Body of pancreas (tissue), 4 donors: Measurements from ENCODE around the gene SPOCK1. TPM values are rescaled to one million over a fixed set of nuclear protein-coding genes. Genes with fewer than 3 reads are reported as not detected.
"Not testable (repeated sequence)": the region's sequence is repeated elsewhere in the genome, so short reads cannot be mapped to it uniquely, and the experiment has no call there.

Experiments used
- ATAC-seq: fragments of 150-250 bp; one replicate; pipeline ENCODE4 v1.9.1; 2016
- DNase-seq, 4 donors: peaks; one replicate each; pipeline ENCODE4 v3.0.0-alpha.2; 2019
- H3K27ac ChIP-seq, 4 donors: fragments of 200-600 bp; sonication (generic); 1 replicate in 3 of 4; 2 replicates in 1 of 4; pipeline versions ENCODE4 v1.5.1 to v1.6.1; 2016 to 2019; ENCODE audit warnings: mild to moderate bottlenecking in 1 of 4, mixed read lengths in 1 of 4, moderate library complexity in 1 of 4
- H3K27me3 ChIP-seq, 2 donors: fragments of 200-600 bp; sonication (generic); one replicate each; pipeline ENCODE4 v1.6.0; 2016; ENCODE audit warnings: mild to moderate bottlenecking in 1 of 2
- H3K36me3 ChIP-seq, 2 donors: fragments of 200-600 bp; sonication (generic); replicated peaks in 1 of 2; 2 replicates each; pipeline ENCODE4 v1.5.1; 2016; ENCODE audit warnings: low read depth in 2 of 2; ENCODE audit not compliant: insufficient read depth in 1 of 2
- H3K4me1 ChIP-seq: fragments of 200-600 bp; sonication (generic); one replicate; pipeline ENCODE4 v1.6.0; 2016
- H3K4me3 ChIP-seq, 2 donors: fragments of 200-600 bp; sonication (generic); 1 replicate in 1 of 2; 2 replicates in 1 of 2; pipeline ENCODE4 v1.5.1; 2016 to 2019
- H3K9me3 ChIP-seq, 3 donors: fragments of 200-600 bp; sonication (generic); 1 replicate in 2 of 3; 2 replicates in 1 of 3; pipeline ENCODE4 v1.5.1; 2016
- POLR2A ChIP-seq, 3 donors: fragments of 450-650 bp; IDR thresholded peaks; one replicate each; pipeline ENCODE4 v1.6.1; 2016; ENCODE audit warnings: antibody characterized with exemption in 3 of 3, mild to moderate bottlenecking in 2 of 3
- WGBS, 2 donors: methylation state at CpG; one replicate each; pipeline ENCODE4 v1.1.5; 2017; 5-methylcytosine and 5-hydroxymethylcytosine counted together
- intact Hi-C: fragments of 100-400 bp; cut with DNase I; formaldehyde crosslinking; loops from one replicate; pipeline ENCODE4 v1.15.1; 2023
- total RNA-seq, 2 donors: library from RNA; depleted of rRNA; stranded (reverse); fragments of >200 nt; gene quantifications; one replicate each; pipeline ENCODE4 v1.1.0, GENCODE V29; 2016
- TF ChIP-seq, protein P1 (sequence below), 7 experiments: fragments of 450-650 bp in 4 of 7; fragments of 200-600 bp in 3 of 7; sonication (generic) in 3 of 7; IDR thresholded peaks; one replicate each; pipeline ENCODE4 v1.5.1; 2016 to 2019; ENCODE audit warnings: antibody characterized with exemption in 7 of 7

SPOCK1 gene
- total RNA-seq = 10 to 100 TPM; 22.4 to 30.6 TPM

- Histone ChIP-seq H3K4me3 (peak within 1 kb of the TSS in 1 of 2 donors; percentile 6), H3K4me1 (peaks cover 10% of the 10 kb centered on the region), H3K36me3 (no peaks in the 10 kb centered on the region), H3K27ac (no peak within 1 kb of the TSS), H3K27me3 (peaks cover 0 to 10% of the 10 kb centered on the region in 2 donors), H3K9me3 (no peaks in the 10 kb centered on the region)
- intact Hi-C loops = no loop called here
- peak; percentile 92 for ATAC-seq
- WGBS, 2 donors = 1 to 3% methylated on average over 39 to 48 of the region's 78 CpGs
- peak; percentile 72 to 85 (median 77) for DNase-seq
- no peak for TF ChIP-seq POLR2A (IDR thresholded peaks at IDR 0.05)
- TF ChIP-seq, protein P1, sequence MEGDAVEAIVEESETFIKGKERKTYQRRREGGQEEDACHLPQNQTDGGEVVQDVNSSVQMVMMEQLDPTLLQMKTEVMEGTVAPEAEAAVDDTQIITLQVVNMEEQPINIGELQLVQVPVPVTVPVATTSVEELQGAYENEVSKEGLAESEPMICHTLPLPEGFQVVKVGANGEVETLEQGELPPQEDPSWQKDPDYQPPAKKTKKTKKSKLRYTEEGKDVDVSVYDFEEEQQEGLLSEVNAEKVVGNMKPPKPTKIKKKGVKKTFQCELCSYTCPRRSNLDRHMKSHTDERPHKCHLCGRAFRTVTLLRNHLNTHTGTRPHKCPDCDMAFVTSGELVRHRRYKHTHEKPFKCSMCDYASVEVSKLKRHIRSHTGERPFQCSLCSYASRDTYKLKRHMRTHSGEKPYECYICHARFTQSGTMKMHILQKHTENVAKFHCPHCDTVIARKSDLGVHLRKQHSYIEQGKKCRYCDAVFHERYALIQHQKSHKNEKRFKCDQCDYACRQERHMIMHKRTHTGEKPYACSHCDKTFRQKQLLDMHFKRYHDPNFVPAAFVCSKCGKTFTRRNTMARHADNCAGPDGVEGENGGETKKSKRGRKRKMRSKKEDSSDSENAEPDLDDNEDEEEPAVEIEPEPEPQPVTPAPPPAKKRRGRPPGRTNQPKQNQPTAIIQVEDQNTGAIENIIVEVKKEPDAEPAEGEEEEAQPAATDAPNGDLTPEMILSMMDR (IDR thresholded peaks at IDR 0.05) = peak; percentile 48 to 96 (median 77)
Measured at GRCh38 chr5:137498736-137499505, at the start of gene SPOCK1. SPOCK1 (minus strand) TSS chr5:137499326.

GRCh38 chr5:137545956-137546355 lies 46.8 kb upstream of the SPOCK1 start:
- 72 to 76% methylated on average over 4 of the region's 4 CpGs for WGBS, 2 donors
- DNase-seq (no peak), ATAC-seq (no peak)
- peaks cover 0 to 6% (median 0%) of the 10 kb centered on the region in 3 donors for H3K9me3 ChIP-seq
- no peak overlapping the region for H3K27ac ChIP-seq
- TF ChIP-seq, protein P1 (IDR thresholded peaks at IDR 0.05) = no peak
- TF ChIP-seq POLR2A (IDR thresholded peaks at IDR 0.05) = no peak
- intact Hi-C loops = no loop called here
- H3K4me3 ChIP-seq = no peak overlapping the region
- H3K36me3 ChIP-seq = no peaks in the 10 kb centered on the region
- H3K4me1 ChIP-seq = no peaks in the 10 kb centered on the region
- no peaks in the 10 kb centered on the region for H3K27me3 ChIP-seq

GRCh38 chr5:137535449-137535848 lies 36.3 kb upstream of the SPOCK1 start:
- H3K9me3 ChIP-seq, H3K27ac ChIP-seq, H3K4me3 ChIP-seq, H3K36me3 ChIP-seq, H3K27me3 ChIP-seq, intact Hi-C loops, ATAC-seq, H3K4me1 ChIP-seq, DNase-seq: not testable (repeated sequence)
- 30 to 38% methylated on average over 2 of the region's 2 CpGs for WGBS, 2 donors

- WGBS, 2 donors = 55 to 62% methylated on average over 5 of the region's 5 CpGs
- H3K36me3 ChIP-seq = no peaks in the 10 kb centered on the region
- H3K4me1 ChIP-seq = no peaks in the 10 kb centered on the region
- DNase-seq = no peak
- H3K27ac ChIP-seq = no peak overlapping the region
- ATAC-seq = no peak
- intact Hi-C loops = no loop called here
- no peaks in the 10 kb centered on the region for H3K27me3 ChIP-seq
- TF ChIP-seq, protein P1 (IDR thresholded peaks at IDR 0.05) = no peak
- TF ChIP-seq POLR2A (IDR thresholded peaks at IDR 0.05) = no peak
- H3K4me3 ChIP-seq = no peak overlapping the region
- no peaks in the 10 kb centered on the region for H3K9me3 ChIP-seq
Measured at GRCh38 chr5:137533963-137534362, 34.8 kb upstream of the SPOCK1 start.

- H3K36me3 ChIP-seq = no peaks in the 10 kb centered on the region
- no peak overlapping the region for H3K27ac ChIP-seq
- H3K4me1 ChIP-seq = no peaks in the 10 kb centered on the region
- no peak overlapping the region for H3K4me3 ChIP-seq
- H3K9me3 ChIP-seq = no peaks in the 10 kb centered on the region
- ATAC-seq (no peak), DNase-seq (no peak)
- intact Hi-C loops = no loop called here
- no peaks in the 10 kb centered on the region for H3K27me3 ChIP-seq
- TF ChIP-seq, protein P1 (IDR thresholded peaks at IDR 0.05) = no peak
- no peak for TF ChIP-seq POLR2A (IDR thresholded peaks at IDR 0.05)
Measured at GRCh38 chr5:137531266-137531665, 32.1 kb upstream of the SPOCK1 start.
